HCT116 (cell line): ENCODE measurements around the gene DIPK1A. TPM values are rescaled to one million over a fixed set of nuclear protein-coding genes. Genes with fewer than 3 reads are reported as not detected.

Experiments used
- ATAC-seq: fragments of 200-7000 bp; cut with Tn5 transposase; 2 replicates; pipeline ENCODE4 v1.9.1; 2020; ENCODE audit warnings: mild to moderate bottlenecking, moderate library complexity
- BruUV-seq: library from RNA; stranded (reverse); fragments of 400-500 nt; replicated peaks from 2 replicates; lab custom pipeline; 2021; lab: Mats Ljungman, UMichigan
- CTCF ChIA-PET: fragments of 300-600 bp; sonication (Branson Sonifier 250); formaldehyde crosslinking; loops from one replicate; lab custom pipeline; 2021; ENCODE audit warnings: antibody characterized with exemption; lab: Charles Lee
- POLR2A ChIA-PET: fragments of 300-600, 350-600 bp; sonication (Branson Sonifier 250); formaldehyde crosslinking; loops from one replicate; lab custom pipeline; 2021; ENCODE audit warnings: antibody characterized with exemption; lab: Charles Lee
- RAD21 ChIA-PET, 2 experiments: fragments of 300-600 bp; sonication (Branson Sonifier 250); formaldehyde crosslinking; loops; one replicate each; lab custom pipeline; 2023; ENCODE audit warnings: low total read pairs in 2 of 2; ENCODE audit not compliant: uncharacterized antibody in 2 of 2, unreplicated experiment in 2 of 2, low non-redundant PET in 1 of 2; lab: Charles Lee
- DNase-seq: peaks from one replicate; pipeline ENCODE4 v3.0.0-alpha.2; 2010; ENCODE audit warnings: low read depth, low spot score
- H2AFZ ChIP-seq: fragments of 200-600 bp; shearing (Covaris generic), sonication (generic); 2 replicates; pipeline ENCODE4 v1.6.1; 2017; ENCODE audit warnings: low read depth, mixed run types, mixed read lengths, antibody characterized with exemption, low read length; ENCODE audit not compliant: poor library complexity, severe bottlenecking
- H3K27ac ChIP-seq: 2 replicates; pipeline ENCODE4 v1.5.1; 2012; ENCODE audit warnings: low read depth, low read length
- H3K27me3 ChIP-seq: fragments of 200-600 bp; sonication (generic); 2 replicates; pipeline ENCODE4 v1.6.1; 2016; ENCODE audit warnings: mixed run types, low read length, mixed read lengths; ENCODE audit not compliant: insufficient read depth
- H3K36me3 ChIP-seq, 2 experiments: fragments of 200-500 bp in 1 of 2; fragments of 200-600 bp in 1 of 2; sonication (Bioruptor generic) in 1 of 2; sonication (generic) in 1 of 2; 2 replicates each; pipeline versions ENCODE4 v1.5.1 to v1.6.1; 2014 to 2016; ENCODE audit warnings: low read length in 2 of 2, inconsistent platforms in 1 of 2, mixed read lengths in 1 of 2, mixed run types in 1 of 2; ENCODE audit not compliant: insufficient read depth in 2 of 2, control insufficient read depth in 1 of 2
- H3K4me1 ChIP-seq, 2 experiments: fragments of 200-600 bp in 1 of 2; sonication (generic) in 1 of 2; 2 replicates each; pipeline versions ENCODE4 v1.5.1 to v1.6.1; 2012 to 2017; ENCODE audit warnings: low read length in 2 of 2, inconsistent platforms in 1 of 2, mild to moderate bottlenecking in 1 of 2, mixed read lengths in 1 of 2, mixed run types in 1 of 2, moderate library complexity in 1 of 2; ENCODE audit not compliant: insufficient read depth in 2 of 2, control insufficient read depth in 1 of 2
- H3K4me2 ChIP-seq: fragments of 200-600 bp; sonication (generic); 2 replicates; pipeline ENCODE4 v1.6.1; 2017; ENCODE audit warnings: mixed run types, low read length, mixed read lengths
- H3K4me3 ChIP-seq, 2 experiments: fragments of 200-600 bp in 1 of 2; sonication (generic) in 1 of 2; replicated peaks in 1 of 2; 2 replicates each; pipeline ENCODE4 v1.5.1; 2011 to 2016; ENCODE audit warnings: low read length in 2 of 2, control low read depth in 1 of 2, low read depth in 1 of 2, mild to moderate bottlenecking in 1 of 2, mixed read lengths in 1 of 2, mixed run types in 1 of 2
- H3K79me2 ChIP-seq: fragments of 200-600 bp; sonication (generic); 2 replicates; pipeline ENCODE4 v1.6.1; 2017; ENCODE audit warnings: mild to moderate bottlenecking, mixed run types, low read length, moderate library complexity, mixed read lengths; ENCODE audit not compliant: insufficient read depth
- H3K9ac ChIP-seq: fragments of 200-600 bp; sonication (generic); 2 replicates; pipeline ENCODE4 v1.6.1; 2016; ENCODE audit warnings: low read length, mixed read lengths
- H3K9me2 ChIP-seq: fragments of 200-600 bp; sonication (generic), shearing (Covaris generic); 2 replicates; pipeline ENCODE4 v1.6.1; 2017; ENCODE audit warnings: mixed run types, mild to moderate bottlenecking, moderate library complexity; ENCODE audit not compliant: insufficient read depth
- H3K9me3 ChIP-seq, 2 experiments: fragments of 200-500 bp in 1 of 2; fragments of 200-600 bp in 1 of 2; sonication (Bioruptor generic) in 1 of 2; sonication (generic) in 1 of 2; 2 replicates each; pipeline ENCODE4 v1.6.1; 2014 to 2017; ENCODE audit warnings: low read length in 2 of 2, mixed read lengths in 2 of 2, inconsistent platforms in 1 of 2, low read depth in 1 of 2, mild to moderate bottlenecking in 1 of 2, mixed run types in 1 of 2, moderate library complexity in 1 of 2; ENCODE audit not compliant: control insufficient read depth in 1 of 2, insufficient read depth in 1 of 2
- H4K20me1 ChIP-seq: fragments of 200-600 bp; sonication (generic), shearing (Covaris generic); 2 replicates; pipeline ENCODE4 v1.6.1; 2017; ENCODE audit warnings: mixed run types, mild to moderate bottlenecking, moderate library complexity; ENCODE audit not compliant: insufficient read depth
- CBX3 ChIP-seq: IDR thresholded peaks from 2 replicates; pipeline ENCODE4 v1.6.1; 2012; ENCODE audit warnings: low read depth
- CEBPB ChIP-seq: IDR thresholded peaks from 2 replicates; pipeline ENCODE4 v1.6.1; 2012; ENCODE audit warnings: low read depth
- EGR1 ChIP-seq: IDR thresholded peaks from 2 replicates; pipeline ENCODE4 v1.6.1; 2012; ENCODE audit warnings: low read depth
- ELF1 ChIP-seq: IDR thresholded peaks from 2 replicates; pipeline ENCODE4 v1.6.1; 2012; ENCODE audit warnings: low read depth, borderline replicate concordance
- EZH2 ChIP-seq: fragments of 200-600 bp; sonication (generic); IDR thresholded peaks from 2 replicates; pipeline ENCODE4 v1.6.1; 2017; ENCODE audit warnings: antibody characterized with exemption, mixed run types
- EZH2phosphoT487 ChIP-seq: fragments of 200-600 bp; IDR thresholded peaks from 2 replicates; pipeline ENCODE4 v1.6.1; 2018; ENCODE audit warnings: antibody characterized with exemption, borderline replicate concordance
- POLR2A ChIP-seq: IDR thresholded peaks from 2 replicates; pipeline ENCODE4 v1.7.0; 2011; ENCODE audit warnings: borderline replicate concordance; ENCODE audit not compliant: insufficient read depth, insufficient read length; ENCODE audit errors: extremely low read depth
- POLR2AphosphoS5 ChIP-seq: IDR thresholded peaks from 2 replicates; pipeline ENCODE4 v1.6.1; 2011; ENCODE audit warnings: mild to moderate bottlenecking, low read depth, low read length, moderate library complexity
- RAD21 ChIP-seq: IDR thresholded peaks from 2 replicates; pipeline ENCODE4 v1.6.1; 2012; ENCODE audit warnings: low read depth, mild to moderate bottlenecking
- SP1 ChIP-seq: IDR thresholded peaks from 2 replicates; pipeline ENCODE4 v1.6.1; 2012; ENCODE audit warnings: low read depth
- YY1 ChIP-seq: IDR thresholded peaks from 2 replicates; pipeline ENCODE4 v1.6.1; 2011; ENCODE audit warnings: low read length, low read depth, moderate library complexity, mild to moderate bottlenecking; ENCODE audit not compliant: insufficient replicate concordance; ENCODE audit errors: extremely low read depth
- ZFX ChIP-seq: fragments of 450-650 bp; IDR thresholded peaks from 2 replicates; pipeline ENCODE4 v1.6.1; 2017
- intact Hi-C: fragments of 100-400 bp; cut with micrococcal nuclease; formaldehyde crosslinking; loops from 2 replicates; pipeline ENCODE4 v1.10.0; 2022
- total RNA-seq: library from RNA; stranded (reverse); gene quantifications from one replicate; pipeline ENCODE4 v1.2.1, GENCODE V29; 2021; ENCODE audit not compliant: unreplicated experiment
- TF ChIP-seq, protein P1 (sequence below): IDR thresholded peaks from 2 replicates; pipeline ENCODE4 v1.6.1; 2012; ENCODE audit warnings: low read depth
- TF ChIP-seq, protein P2 (sequence below): IDR thresholded peaks from 2 replicates; pipeline ENCODE4 v1.6.1; 2012
- TF ChIP-seq, protein P3 (sequence below): IDR thresholded peaks from 2 replicates; pipeline ENCODE4 v1.6.1; 2012
- TF ChIP-seq, protein P4 (sequence below): IDR thresholded peaks from 2 replicates; pipeline ENCODE4 v1.6.1; 2011; ENCODE audit warnings: mild to moderate bottlenecking, low read length, moderate library complexity; ENCODE audit not compliant: insufficient replicate concordance; ENCODE audit errors: extremely low read depth
- TF ChIP-seq, protein P5 (sequence below), 3 experiments: fragments of 200-600 bp in 1 of 3; sonication (generic) in 1 of 3; IDR thresholded peaks in 2 of 3; conservative IDR thresholded peaks in 1 of 3; 2 replicates each; pipeline ENCODE4 v1.5.1; 2012 to 2017; ENCODE audit warnings: low read depth in 2 of 3, low read length in 2 of 3, antibody characterized with exemption in 1 of 3, borderline replicate concordance in 1 of 3, control low read depth in 1 of 3, mild to moderate bottlenecking in 1 of 3, mixed read lengths in 1 of 3, mixed run types in 1 of 3, moderate library complexity in 1 of 3; ENCODE audit not compliant: insufficient read depth in 1 of 3

The DIPK1A gene
- total RNA-seq, 1 experiment from 2014 or later = 4.3 TPM

DNA sequence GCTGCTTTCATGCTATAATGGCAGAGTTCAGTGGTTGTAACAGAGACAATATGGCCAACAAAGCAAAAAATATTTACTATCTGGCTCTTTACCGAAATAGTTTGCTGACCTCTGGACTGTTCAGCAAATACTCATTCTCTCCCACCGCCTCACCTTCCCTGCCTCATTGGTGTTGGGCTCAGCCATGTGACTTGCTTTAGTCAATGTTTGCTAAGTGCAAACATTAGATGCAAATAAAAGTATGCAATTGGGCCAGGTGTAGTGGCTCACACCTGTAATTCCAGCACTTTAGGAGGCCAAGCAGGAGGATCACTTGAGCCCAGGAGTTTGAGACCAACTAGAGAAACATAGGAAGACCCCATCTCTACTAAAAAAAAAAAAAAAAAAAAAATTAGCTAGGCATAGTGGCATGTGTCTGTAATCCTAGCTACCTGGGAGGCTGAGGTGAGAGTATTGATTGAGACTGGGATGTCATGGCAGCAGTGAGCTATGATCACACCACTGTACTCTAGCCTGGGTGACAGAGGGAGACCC is 74.3 kb downstream of the DIPK1A start (continued):
- TF ChIP-seq, protein P1, sequence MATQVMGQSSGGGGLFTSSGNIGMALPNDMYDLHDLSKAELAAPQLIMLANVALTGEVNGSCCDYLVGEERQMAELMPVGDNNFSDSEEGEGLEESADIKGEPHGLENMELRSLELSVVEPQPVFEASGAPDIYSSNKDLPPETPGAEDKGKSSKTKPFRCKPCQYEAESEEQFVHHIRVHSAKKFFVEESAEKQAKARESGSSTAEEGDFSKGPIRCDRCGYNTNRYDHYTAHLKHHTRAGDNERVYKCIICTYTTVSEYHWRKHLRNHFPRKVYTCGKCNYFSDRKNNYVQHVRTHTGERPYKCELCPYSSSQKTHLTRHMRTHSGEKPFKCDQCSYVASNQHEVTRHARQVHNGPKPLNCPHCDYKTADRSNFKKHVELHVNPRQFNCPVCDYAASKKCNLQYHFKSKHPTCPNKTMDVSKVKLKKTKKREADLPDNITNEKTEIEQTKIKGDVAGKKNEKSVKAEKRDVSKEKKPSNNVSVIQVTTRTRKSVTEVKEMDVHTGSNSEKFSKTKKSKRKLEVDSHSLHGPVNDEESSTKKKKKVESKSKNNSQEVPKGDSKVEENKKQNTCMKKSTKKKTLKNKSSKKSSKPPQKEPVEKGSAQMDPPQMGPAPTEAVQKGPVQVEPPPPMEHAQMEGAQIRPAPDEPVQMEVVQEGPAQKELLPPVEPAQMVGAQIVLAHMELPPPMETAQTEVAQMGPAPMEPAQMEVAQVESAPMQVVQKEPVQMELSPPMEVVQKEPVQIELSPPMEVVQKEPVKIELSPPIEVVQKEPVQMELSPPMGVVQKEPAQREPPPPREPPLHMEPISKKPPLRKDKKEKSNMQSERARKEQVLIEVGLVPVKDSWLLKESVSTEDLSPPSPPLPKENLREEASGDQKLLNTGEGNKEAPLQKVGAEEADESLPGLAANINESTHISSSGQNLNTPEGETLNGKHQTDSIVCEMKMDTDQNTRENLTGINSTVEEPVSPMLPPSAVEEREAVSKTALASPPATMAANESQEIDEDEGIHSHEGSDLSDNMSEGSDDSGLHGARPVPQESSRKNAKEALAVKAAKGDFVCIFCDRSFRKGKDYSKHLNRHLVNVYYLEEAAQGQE = no peak
- TF ChIP-seq ZFX (no peak), YY1 (no peak), RAD21 (no peak), CEBPB (no peak), SP1 (no peak), EGR1 (no peak), EZH2phosphoT487 (no peak), POLR2AphosphoS5 (no peak)
- TF ChIP-seq, protein P2, sequence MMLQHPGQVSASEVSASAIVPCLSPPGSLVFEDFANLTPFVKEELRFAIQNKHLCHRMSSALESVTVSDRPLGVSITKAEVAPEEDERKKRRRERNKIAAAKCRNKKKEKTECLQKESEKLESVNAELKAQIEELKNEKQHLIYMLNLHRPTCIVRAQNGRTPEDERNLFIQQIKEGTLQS = no peak
- TF ChIP-seq, protein P3, sequence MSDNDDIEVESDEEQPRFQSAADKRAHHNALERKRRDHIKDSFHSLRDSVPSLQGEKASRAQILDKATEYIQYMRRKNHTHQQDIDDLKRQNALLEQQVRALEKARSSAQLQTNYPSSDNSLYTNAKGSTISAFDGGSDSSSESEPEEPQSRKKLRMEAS = no peak
- TF ChIP-seq, all 23 proteins: peak for 0

DNA sequence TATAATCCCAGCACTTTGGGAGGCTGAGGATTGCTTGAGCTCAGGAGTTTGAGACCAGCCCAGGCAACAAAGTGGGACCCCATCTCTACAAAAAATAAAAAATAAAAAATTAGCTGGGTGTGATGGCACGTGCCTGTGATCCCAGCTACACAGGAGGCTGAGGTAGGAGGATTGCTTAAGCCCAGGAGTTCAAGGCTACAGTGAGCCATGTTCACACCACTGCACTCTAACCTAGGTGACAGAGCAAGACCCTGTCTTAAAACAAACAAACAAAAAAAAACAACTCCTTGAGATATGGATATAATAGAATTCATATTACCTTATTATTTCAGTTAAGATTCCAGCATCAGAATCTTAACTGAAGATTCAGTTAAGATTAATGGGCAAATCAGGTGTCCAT is 77.1 kb downstream of the DIPK1A start:
- ChIA-PET POLR2A (interaction anchor here (0.6 kb wide), 1 partner anchor 262 kb away, joined by 3 read pairs; no protein-coding TSS in a partner anchor), CTCF (no interaction called here), RAD21 (no interaction called here)
- DNase-seq (no peak), ATAC-seq (no peak)
- H3K27ac ChIP-seq = no peak overlapping the region
- BruUV-seq = no TSS peak
- H3K4me1 ChIP-seq = no peaks in the 10 kb centered on the region
- H2AFZ ChIP-seq = no peak overlapping the region
- no peak for TF ChIP-seq CBX3
- TF ChIP-seq POLR2A = no peak
- TF ChIP-seq ELF1 = no peak
- TF ChIP-seq, protein P4, sequence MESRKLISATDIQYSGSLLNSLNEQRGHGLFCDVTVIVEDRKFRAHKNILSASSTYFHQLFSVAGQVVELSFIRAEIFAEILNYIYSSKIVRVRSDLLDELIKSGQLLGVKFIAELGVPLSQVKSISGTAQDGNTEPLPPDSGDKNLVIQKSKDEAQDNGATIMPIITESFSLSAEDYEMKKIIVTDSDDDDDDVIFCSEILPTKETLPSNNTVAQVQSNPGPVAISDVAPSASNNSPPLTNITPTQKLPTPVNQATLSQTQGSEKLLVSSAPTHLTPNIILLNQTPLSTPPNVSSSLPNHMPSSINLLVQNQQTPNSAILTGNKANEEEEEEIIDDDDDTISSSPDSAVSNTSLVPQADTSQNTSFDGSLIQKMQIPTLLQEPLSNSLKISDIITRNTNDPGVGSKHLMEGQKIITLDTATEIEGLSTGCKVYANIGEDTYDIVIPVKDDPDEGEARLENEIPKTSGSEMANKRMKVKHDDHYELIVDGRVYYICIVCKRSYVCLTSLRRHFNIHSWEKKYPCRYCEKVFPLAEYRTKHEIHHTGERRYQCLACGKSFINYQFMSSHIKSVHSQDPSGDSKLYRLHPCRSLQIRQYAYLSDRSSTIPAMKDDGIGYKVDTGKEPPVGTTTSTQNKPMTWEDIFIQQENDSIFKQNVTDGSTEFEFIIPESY = no peak
- TF ChIP-seq, protein P2 = no peak
- TF ChIP-seq CEBPB = no peak
- TF ChIP-seq, protein P5, sequence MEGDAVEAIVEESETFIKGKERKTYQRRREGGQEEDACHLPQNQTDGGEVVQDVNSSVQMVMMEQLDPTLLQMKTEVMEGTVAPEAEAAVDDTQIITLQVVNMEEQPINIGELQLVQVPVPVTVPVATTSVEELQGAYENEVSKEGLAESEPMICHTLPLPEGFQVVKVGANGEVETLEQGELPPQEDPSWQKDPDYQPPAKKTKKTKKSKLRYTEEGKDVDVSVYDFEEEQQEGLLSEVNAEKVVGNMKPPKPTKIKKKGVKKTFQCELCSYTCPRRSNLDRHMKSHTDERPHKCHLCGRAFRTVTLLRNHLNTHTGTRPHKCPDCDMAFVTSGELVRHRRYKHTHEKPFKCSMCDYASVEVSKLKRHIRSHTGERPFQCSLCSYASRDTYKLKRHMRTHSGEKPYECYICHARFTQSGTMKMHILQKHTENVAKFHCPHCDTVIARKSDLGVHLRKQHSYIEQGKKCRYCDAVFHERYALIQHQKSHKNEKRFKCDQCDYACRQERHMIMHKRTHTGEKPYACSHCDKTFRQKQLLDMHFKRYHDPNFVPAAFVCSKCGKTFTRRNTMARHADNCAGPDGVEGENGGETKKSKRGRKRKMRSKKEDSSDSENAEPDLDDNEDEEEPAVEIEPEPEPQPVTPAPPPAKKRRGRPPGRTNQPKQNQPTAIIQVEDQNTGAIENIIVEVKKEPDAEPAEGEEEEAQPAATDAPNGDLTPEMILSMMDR (IDR thresholded peaks at IDR 0.05 in 2 of 3, conservative IDR thresholded peaks at IDR 0.05 in 1 of 3; ENCODE audit: borderline replicate concordance in 1 of 3, insufficient read depth in 1 of 3, low read depth in 2 of 3, low read length in 2 of 3) = no peak
- no peak for TF ChIP-seq ZFX
- no peak for TF ChIP-seq EZH2
- no peak for TF ChIP-seq SP1
- H3K27me3 ChIP-seq = no peaks in the 10 kb centered on the region
- H3K9me2 ChIP-seq = no peaks in the 10 kb centered on the region
- intact Hi-C loops = no loop called here
- H3K79me2 ChIP-seq = no peaks in the 10 kb centered on the region
- no peak overlapping the region for H3K4me2 ChIP-seq
- H3K4me3 ChIP-seq = no peak overlapping the region
- H3K9ac ChIP-seq = no peak overlapping the region
- no peaks in the 10 kb centered on the region for H3K36me3 ChIP-seq
- peaks cover 0 to under 1% of the 10 kb centered on the region in 2 experiments; a peak in 2 of 4 replicates for H3K9me3 ChIP-seq
- H4K20me1 ChIP-seq = no peaks in the 10 kb centered on the region
